HG03025 (cell line): Measurements from ENCODE around the gene DOP1A.
"Not testable (repeated sequence)": the region's sequence is repeated elsewhere in the genome, so short reads cannot be mapped to it uniquely, and the experiment has no call there.

Experiments used
- ATAC-seq: cut with Tn5 transposase; IDR thresholded peaks from one replicate; pipeline ENCODE4 v1.9.1; 2021; ENCODE audit warnings: mild to moderate bottlenecking, moderate library complexity; ENCODE audit not compliant: unreplicated experiment, low FRiP score

The DOP1A gene

DNA sequence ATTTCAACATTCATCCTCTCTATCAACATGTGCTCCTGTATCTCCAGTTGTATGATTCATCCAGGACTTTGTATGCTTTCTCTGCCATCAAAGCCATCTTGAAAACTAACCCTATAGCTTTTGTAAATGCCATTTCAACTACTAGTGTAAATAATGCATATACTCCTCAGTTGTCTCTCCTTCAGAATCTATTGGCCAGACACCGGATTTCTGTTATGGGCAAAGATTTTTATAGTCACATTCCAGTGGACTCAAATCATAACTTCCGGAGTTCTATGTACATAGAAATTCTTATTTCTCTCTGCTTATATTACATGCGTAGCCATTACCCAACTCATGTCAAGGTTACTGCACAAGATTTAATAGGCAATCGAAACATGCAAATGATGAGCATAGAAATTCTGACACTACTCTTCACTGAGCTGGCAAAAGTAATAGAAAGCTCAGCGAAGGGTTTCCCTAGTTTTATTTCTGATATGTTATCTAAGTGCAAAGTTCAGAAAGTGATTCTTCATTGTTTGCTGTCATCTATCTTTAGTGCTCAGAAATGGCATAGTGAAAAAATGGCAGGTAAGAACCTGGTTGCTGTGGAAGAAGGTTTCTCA, 70.7 kb downstream of the DOP1A start:
- ATAC-seq = no peak

DNA sequence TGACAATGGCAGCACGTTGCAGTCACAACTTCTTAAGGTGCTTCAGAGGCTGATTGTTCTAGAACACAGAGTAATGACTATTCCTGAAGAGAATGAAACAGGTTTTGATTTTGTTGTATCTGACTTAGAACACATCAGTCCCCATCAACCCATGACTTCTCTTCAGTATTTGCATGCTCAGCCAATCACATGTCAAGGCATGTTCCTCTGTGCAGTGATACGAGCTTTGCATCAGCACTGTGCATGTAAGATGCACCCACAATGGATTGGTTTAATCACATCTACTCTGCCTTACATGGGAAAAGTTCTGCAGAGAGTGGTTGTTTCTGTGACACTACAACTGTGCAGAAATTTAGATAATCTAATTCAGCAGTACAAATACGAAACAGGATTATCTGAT, 71.3 kb downstream of the DOP1A start:
- no peak for ATAC-seq

DNA sequence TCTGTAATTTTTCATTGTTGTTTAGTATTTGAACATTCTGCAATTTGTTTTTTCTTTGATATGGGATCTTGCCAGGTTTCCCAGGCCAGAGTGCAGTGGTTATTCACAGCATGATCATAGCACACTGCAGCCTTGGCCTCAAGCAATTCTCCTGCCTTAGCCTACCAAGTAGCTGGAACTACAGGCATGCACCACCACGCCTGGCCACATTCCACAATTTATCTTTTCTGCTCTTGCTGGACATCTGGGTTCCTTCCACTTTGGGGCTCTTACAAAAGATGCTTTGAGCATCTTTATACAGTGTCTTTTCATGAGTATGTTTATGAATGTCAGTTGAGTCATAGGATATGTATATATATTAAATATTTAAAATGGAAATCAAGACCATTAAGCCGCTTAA, 83.6 kb downstream of the DOP1A start:
- ATAC-seq = no peak

DNA sequence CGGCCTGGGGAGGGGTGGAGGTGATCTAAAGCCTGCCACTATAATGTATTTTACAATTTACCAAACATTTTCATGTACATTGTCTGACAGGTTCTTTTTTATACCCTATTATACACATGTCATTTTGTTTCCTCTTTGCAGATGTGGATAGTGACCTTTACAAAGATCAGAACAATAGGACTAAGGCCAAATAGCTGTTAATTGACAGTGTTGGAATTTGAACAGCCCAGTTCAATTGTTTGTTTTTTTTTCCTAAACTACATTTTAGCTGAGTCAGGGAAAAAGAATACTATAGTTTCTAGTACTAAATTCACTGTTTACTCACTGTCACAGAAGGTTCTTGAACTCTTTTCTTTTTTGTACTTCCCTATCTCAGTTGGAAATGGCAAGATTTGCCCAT, 85.4 kb downstream of the DOP1A start:
- no peak for ATAC-seq

DNA sequence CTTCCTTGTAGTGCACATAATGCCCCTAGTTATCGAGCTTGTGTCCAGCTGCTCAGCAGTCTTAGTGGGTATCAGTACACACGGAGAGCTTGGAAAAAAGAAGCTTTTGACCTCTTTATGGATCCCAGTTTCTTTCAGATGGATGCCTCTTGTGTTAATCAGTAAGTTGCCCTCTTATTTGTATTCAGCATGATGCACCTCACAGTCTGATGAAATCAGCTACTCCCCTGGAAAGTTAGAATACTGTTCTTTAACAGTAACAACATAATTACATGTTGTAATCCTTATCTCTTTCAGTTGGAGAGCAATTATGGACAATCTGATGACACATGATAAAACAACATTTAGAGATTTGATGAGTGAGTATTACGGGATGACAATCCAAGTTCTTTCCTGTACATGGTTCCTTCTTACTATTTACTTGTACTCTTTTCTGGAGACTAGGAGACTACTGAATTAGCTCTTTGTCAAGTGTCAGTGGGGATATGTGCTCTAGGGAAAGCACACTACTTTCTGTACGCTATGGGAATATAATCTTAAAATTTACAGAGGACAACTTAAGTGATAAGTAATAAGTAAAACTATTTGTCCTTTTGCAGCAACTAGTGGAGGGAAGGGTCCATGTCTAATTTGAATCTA, 86.5 kb downstream of the DOP1A start:
- ATAC-seq = no peak

DNA sequence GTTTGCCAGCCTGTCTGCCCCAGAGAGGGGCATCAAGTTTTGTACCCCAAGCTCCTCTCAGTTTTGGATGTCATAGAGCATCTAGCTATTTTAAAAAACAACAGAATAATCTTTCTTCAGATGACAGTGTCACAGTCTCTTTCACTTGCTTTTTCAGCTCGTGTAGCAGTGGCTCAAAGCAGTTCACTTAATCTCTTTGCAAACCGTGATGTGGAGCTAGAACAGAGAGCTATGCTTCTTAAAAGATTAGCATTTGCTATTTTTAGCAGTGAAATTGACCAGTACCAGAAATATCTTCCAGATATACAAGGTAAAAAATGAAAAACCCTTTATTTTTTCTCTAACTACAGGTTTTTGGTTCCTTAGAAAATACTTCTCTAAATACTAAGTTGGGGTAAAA, 88.3 kb downstream of the DOP1A start:
- no peak for ATAC-seq

DNA sequence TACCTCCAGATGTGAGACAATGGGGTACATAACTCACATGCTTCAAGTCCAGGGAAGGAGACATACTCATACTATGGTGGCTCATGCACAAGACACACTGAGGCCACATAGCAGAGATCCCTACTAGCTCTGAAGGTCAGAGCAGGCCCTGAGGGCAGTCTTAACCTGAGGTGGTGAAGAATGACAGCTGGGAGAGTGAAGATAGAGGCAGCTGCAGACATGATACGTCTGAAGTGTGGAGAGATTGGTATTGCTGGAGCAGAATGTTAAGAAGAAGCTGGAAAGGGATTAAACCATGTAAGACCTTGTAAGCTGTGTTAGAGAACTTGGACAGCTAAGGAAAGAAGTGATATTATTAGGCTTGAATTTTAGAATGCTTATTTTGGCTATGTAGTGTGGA, 92.7 kb downstream of the DOP1A start:
- ATAC-seq = no peak

DNA sequence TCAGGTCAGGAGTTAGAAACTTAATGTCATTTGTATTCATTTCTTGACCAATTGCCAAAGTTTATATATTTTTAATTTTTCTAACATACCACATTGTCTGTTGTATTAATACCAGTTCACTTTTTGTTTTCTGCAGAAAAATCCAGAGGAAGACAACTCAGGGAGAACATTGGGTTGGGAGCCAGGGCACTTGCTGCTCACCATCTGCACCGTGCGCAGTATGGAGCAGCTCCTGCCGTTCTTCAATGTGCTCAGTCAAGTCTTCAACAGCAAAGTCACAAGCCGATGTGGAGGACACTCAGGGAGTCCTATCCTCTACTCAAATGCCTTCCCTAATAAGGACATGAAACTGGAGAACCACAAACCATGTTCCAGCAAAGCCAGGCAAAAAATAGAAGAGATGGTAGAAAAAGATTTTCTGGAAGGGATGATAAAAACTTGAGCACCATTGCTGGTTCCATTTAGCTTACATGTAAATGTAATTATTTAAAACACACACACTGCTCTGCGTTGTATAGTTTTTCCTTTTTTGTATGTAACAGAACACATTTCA, 100.3 kb downstream of the DOP1A start:
- no peak for ATAC-seq

DNA sequence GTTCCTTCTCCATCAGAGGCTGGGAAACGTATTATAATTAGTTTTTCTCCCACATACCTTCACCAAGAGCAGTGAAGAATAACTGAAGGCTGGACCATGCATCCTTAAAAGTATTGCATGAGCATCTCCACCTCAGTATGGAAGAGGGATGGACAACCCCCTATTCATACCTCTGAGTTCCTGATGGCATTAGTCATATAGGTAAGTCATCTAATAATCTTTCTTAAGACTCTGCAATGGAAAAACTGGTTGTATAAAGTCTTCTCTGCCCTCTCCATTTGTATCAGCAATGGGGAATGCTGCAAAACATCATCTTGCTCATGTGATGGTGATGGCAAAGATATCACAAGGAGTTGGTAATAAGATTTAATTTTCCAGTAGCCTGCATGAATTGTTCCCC, 101.1 kb downstream of the DOP1A start:
- no peak for ATAC-seq

DNA sequence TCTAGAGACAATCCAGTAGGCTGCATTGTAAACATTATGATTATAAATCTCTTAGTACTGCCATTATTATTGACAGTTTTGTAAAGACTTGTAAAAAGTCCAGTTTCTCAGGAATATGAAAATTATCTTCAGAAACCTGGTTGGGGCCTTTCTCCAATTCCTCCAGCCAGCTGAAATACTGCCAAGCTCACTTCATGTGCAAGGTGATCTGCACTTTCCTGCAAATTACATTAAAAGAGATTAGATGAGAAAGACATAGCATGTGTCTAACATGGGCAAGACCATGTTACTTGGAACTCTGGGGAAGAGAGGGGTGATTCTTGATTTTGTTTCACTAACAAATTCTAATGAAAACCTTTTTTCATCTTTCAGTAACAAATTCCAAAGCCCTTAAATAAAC, 101.6 kb downstream of the DOP1A start:
- ATAC-seq = no peak

DNA sequence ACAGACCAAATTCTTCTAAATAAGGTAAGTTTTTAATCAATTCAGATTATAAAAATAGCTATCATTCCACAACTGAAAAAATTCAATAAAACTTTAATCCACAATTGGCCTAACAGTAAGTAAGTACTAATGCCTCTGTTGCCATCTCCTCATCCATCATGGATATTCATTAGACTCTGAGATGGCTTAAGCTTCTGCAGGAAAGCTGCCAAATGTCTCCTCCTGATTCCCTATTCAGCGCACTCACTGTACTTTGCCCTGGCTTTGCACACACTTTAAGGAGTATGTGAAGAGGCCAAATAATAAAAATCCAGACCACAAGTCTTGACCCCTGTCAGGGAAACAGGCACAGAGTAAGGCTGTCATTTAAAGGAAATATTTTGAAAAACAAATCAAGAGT, 102.0 kb downstream of the DOP1A start:
- ATAC-seq = no peak

DNA sequence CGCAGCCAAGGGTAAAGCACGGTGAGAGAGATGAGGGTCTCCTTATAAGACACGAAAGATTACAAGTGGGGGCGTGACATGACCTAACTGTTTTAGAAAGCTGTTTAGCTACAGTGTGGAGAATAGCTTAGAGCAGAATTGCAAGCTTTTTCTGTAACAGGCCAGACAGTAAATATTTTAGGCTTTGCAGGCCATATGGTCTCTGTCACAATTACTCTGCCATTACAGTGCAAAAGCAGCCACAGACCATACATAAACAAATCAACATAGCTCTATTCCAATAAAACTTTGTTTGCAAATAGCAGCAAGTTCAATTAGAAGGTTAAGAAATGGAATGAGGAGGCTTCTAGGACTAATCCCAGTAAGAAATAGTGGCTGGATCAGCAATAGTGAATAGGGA, 108.8 kb downstream of the DOP1A start:
- no peak for ATAC-seq

DNA sequence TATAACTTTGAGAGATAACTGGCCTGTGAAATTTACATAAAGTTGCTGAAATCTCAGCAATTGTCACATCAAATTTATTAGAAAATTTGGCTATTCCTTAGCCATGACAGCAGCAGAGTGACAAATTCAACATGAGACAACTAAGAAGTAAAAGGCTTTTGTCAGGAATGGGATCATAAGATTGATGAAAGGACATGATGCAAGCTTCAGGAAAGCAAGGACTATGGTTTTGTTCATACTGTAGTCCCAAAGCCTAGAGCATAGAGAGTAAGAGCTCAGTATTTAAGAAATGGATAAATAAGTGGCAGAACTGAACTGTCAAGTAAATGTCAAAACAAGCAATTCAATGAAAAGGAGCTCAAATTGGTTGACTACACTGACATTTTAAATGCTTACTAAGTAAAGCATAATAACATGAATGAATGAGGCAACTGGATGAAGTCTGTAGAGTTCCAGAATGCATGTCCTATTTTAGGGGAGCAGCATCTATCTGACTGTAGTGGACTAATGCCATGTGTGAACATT, 113.0 kb downstream of the DOP1A start:
- ATAC-seq = no peak

DNA sequence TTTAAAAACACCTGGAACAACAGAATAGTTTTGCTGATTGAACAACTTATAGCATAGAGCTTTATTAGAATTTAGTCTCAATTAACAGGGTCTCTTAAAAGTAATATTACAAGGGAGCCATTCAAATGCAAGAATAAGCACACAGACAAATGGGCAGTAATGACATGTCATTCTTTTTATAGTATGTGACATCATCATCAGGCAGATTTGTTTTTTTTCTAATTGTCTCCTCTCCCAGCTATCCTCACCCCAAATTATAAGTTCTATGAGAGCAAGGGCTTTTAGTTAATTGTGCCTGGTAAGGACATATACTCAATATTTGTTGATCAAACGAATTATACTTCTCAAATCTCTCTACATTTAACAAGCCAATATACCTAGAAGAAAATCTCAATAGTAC, 114.6 kb downstream of the DOP1A start:
- no peak for ATAC-seq

DNA sequence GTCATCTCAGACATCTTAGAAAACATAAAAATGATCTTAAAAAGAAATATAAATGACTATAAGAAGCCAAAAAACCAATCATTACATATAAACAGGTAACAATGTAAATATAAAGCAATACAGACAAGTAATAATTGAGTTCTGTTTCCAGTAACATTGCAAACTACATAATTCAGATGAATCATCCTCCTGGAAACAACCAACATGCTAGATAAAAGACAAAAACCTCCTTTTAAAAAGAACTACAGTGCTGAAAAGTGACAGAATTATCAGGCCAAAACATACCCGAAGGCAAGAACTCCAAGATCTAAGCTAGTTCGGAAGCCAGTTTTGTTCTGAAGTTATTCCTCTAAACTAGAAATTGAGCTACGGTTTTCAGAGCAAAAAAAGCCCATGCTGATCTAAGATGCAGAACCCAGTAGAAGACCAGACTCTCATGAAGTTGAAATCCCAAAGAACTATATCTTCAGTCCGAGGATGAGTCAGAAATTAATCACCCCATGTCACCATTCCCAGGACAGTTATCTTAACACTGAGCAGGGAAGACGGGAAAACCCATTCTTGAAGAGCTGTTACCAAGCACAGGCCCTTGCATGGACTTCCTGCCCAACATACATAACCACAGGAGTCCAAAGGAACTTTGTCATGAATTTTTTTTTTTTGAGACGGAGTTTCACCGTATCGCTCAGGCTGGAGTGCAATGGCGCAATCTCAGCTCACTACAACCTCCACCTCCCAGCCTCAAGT, 115.8 kb downstream of the DOP1A start:
- ATAC-seq = no peak

DNA sequence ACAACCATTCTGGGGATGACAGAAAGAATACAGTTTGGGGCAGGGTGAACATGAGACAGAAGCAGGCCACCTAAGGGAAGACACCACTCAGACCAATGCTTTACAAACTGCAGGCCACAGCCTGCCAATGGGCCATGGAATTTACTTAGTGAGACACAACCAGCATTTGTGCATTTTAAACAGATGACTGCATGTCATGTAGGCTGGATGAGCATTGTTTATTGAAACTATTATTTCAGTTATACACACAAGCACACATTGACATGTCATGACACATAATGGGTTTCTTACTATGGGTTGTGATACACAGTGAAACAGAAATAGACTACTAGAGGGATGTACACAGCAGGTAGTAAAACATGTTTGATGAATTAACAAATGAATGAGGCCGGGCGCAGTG, 117.6 kb downstream of the DOP1A start:
- ATAC-seq = no peak

DNA sequence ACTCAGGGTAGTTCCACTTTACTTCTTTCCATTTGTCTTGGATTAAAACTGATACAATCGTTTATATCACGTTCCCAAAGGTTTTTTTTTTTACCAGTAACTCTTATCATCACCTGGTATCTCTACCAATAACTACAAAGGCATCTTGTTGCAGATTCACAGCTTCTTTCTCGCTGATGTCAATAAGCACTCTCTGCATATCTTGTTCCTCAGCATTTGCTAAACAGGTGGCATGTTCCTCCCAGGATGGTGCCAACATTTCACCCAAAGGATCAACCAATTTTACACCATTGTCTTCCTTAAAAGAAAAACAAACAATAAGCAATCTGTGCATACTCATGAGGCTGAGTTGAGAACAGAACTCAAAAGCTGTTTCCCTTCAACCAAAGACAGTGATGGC, 121.0 kb downstream of the DOP1A start:
- ATAC-seq = no peak

DNA sequence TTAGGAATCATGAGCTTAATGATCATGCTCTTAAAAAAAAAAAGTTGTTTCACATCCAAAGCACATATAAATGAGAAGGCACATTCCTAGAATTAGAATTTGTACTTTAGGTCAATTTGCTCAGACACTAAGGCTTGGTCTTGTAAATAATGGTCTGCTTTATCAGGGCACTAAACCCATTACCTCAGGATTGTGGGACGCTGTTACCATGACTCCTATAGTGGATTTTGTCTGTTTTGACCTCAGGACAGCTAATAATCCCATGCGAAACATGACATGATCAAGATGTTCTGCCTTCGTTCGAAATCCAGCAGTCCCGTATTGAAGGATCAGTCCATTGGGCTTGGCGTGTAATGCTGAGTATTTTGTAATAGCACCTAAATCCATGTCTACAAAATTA, 123.2 kb downstream of the DOP1A start:
- ATAC-seq = no peak

DNA sequence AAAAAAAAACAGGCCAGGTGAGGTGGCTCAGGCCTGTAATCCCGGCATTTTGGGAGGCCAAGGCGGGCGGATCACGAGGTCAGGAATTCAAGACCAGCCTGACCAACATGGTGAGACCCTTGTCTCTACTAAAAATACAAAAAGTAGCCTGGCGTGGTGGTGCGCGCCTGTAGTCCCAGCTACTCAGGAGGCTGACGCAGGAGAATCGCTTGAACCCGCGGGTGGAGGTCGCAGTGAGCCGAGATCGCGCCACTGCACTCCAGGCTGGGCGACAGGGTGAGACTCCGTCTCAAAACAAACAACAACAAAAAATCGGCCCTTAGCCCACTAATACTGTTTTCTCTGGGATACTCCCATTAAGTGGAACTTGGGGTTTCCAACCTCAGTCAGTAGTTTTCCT, 124.5 kb downstream of the DOP1A start:
- ATAC-seq = not testable (repeated sequence)

DNA sequence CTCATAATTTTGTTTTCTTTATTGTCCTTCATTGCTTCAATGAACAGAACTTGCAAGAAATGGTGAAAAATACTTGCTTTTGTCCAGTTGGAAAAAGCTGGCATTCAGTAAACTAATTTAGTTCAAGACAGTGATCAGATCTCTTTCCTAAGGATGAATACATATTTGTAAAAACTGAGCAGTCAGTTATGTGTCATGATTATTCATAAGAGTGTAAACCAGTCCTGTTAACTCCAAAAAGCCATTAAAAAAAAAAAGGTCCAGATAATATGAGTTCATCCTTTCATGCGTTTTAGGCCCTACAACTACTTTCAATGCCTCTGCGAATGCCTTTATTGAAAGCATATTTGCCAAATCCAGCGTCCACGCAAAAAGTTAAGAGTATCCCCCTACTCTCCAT, 125.0 kb downstream of the DOP1A start:
- ATAC-seq = no peak

DNA sequence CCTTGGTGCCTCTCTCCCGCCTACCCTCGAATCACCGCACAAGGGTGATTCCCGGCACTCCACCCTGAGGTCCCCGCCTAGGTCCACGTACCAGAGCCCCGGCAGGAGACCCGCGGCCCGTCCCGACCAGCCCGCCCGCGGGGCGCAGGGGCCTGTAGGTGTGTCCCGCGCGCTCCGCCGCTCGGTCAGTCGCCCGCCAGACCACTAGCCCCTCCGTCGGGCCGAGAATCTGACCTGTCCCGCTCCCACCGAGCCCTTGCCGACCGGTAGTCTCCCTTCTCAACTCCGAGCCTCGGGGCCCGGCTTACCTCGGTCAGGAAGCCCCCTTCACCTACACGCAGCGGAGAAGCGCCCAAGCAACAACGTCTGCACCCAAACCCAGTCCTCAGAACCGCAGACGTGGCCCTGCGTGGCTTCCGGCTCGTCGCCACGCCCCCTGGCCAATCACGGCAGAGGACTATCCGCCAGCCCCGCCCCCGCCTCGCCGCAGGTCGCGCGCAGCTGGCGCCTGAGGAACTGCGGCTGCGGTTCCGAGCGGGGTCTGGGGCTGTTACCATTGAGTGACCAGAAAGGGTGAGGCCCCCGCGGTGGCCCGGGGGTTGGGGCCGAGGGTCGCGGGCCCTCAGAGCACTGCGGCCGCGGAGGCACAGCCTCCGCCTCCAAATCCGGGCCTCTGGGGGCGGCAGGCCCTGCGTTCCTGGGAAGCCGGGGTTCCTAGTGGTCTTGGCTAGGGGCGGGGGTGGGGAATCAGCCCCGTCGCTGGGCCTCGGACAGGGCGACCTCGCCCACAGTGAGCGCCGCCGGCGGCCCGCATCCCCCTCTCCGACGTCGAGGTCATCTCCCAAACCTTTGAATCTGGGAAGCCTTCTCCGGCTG, 125.6 kb downstream of the DOP1A start, which contains the start of the genes PGM3 and RWDD2A:
Gene PGM3 (minus strand): TSS at position 395 of the 876 bp plus-strand sequence. CDS start 2,253 bp downstream, outside the sequence.
Gene RWDD2A (plus strand): TSS at position 487 of the 876 bp plus-strand sequence. CDS start 1,095 bp downstream, outside the sequence.
- ATAC-seq = peak; percentile 97
